GM19240 (cell line): Measurements from ENCODE around the gene ST6GALNAC2.
"Not testable (repeated sequence)": the region's sequence is repeated elsewhere in the genome, so short reads cannot be mapped to it uniquely, and the experiment has no call there.

ENCODE experiments used
- DNase-seq: peaks from one replicate; pipeline ENCODE4 v3.0.0; 2011; ENCODE audit warnings: low spot score; ENCODE audit not compliant: insufficient read length

ST6GALNAC2 gene

GRCh38 chr17:76585649-76586593 lies at the start of gene ST6GALNAC2:
Gene ST6GALNAC2 (minus strand): TSS chr17:76585860. CDS start chr17:76585808, 52 bp downstream.
- no peak for DNase-seq

GRCh38 chr17:76635039-76635438 lies 49.4 kb upstream of the ST6GALNAC2 start:
- no peak for DNase-seq

- no peak for DNase-seq
Observed at GRCh38 chr17:76633628-76634328, 48.1 kb upstream of the ST6GALNAC2 start.

- no peak for DNase-seq
Observed at GRCh38 chr17:76631821-76632565, 46.3 kb upstream of the ST6GALNAC2 start.

GRCh38 chr17:76630151-76630550 lies 44.5 kb upstream of the ST6GALNAC2 start:
- no peak for DNase-seq

GRCh38 chr17:76627510-76627909 lies 41.9 kb upstream of the ST6GALNAC2 start:
- no peak for DNase-seq

- DNase-seq: no peak
Observed at GRCh38 chr17:76626442-76626841, 40.8 kb upstream of the ST6GALNAC2 start.

GRCh38 chr17:76625496-76625895 lies 39.8 kb upstream of the ST6GALNAC2 start:
- DNase-seq: no peak

- DNase-seq: peak; percentile 67
Observed at GRCh38 chr17:76623271-76624146, 37.8 kb upstream of the ST6GALNAC2 start.

GRCh38 chr17:76617838-76618237 lies 32.2 kb upstream of the ST6GALNAC2 start:
- DNase-seq: no peak

GRCh38 chr17:76614912-76615617 lies 29.4 kb upstream of the ST6GALNAC2 start:
- no peak for DNase-seq

GRCh38 chr17:76614064-76614759 lies 28.6 kb upstream of the ST6GALNAC2 start:
- DNase-seq: not testable (repeated sequence)

- no peak for DNase-seq
Observed at GRCh38 chr17:76612977-76613851, 27.6 kb upstream of the ST6GALNAC2 start.

GRCh38 chr17:76612465-76612864 lies 26.8 kb upstream of the ST6GALNAC2 start:
- DNase-seq: no peak

GRCh38 chr17:76611758-76612157 lies 26.1 kb upstream of the ST6GALNAC2 start:
- DNase-seq: no peak

GRCh38 chr17:76611080-76611749 lies 25.6 kb upstream of the ST6GALNAC2 start:
- not testable (repeated sequence) for DNase-seq

GRCh38 chr17:76606685-76607084 lies 21.0 kb upstream of the ST6GALNAC2 start:
- not testable (repeated sequence) for DNase-seq

- DNase-seq: no peak
Observed at GRCh38 chr17:76601065-76601464, 15.4 kb upstream of the ST6GALNAC2 start.
